HCT116 (cell line): ENCODE measurements around the gene CDKL5. TPM values are rescaled to one million over a fixed set of nuclear protein-coding genes. Genes with fewer than 3 reads are reported as not detected.

Source experiments
- ATAC-seq: fragments of 200-7000 bp; cut with Tn5 transposase; 2 replicates; pipeline ENCODE4 v1.9.1; 2020; ENCODE audit warnings: mild to moderate bottlenecking, moderate library complexity
- BruUV-seq: library from RNA; stranded (reverse); fragments of 400-500 nt; replicated peaks from 2 replicates; lab custom pipeline; 2021; lab: Mats Ljungman, UMichigan
- CTCF ChIA-PET: fragments of 300-600 bp; sonication (Branson Sonifier 250); formaldehyde crosslinking; loops from one replicate; lab custom pipeline; 2021; ENCODE audit warnings: antibody characterized with exemption; lab: Charles Lee
- POLR2A ChIA-PET: fragments of 300-600, 350-600 bp; sonication (Branson Sonifier 250); formaldehyde crosslinking; loops from one replicate; lab custom pipeline; 2021; ENCODE audit warnings: antibody characterized with exemption; lab: Charles Lee
- RAD21 ChIA-PET, 2 experiments: fragments of 300-600 bp; sonication (Branson Sonifier 250); formaldehyde crosslinking; loops; one replicate each; lab custom pipeline; 2023; ENCODE audit warnings: low total read pairs in 2 of 2; ENCODE audit not compliant: uncharacterized antibody in 2 of 2, unreplicated experiment in 2 of 2, low non-redundant PET in 1 of 2; lab: Charles Lee
- DNase-seq: peaks from one replicate; pipeline ENCODE4 v3.0.0-alpha.2; 2010; ENCODE audit warnings: low read depth, low spot score
- H2AFZ ChIP-seq: fragments of 200-600 bp; shearing (Covaris generic), sonication (generic); 2 replicates; pipeline ENCODE4 v1.6.1; 2017; ENCODE audit warnings: low read depth, mixed run types, mixed read lengths, antibody characterized with exemption, low read length; ENCODE audit not compliant: poor library complexity, severe bottlenecking
- H3K27ac ChIP-seq: 2 replicates; pipeline ENCODE4 v1.5.1; 2012; ENCODE audit warnings: low read depth, low read length
- H3K27me3 ChIP-seq: fragments of 200-600 bp; sonication (generic); 2 replicates; pipeline ENCODE4 v1.6.1; 2016; ENCODE audit warnings: mixed run types, low read length, mixed read lengths; ENCODE audit not compliant: insufficient read depth
- H3K36me3 ChIP-seq, 2 experiments: fragments of 200-500 bp in 1 of 2; fragments of 200-600 bp in 1 of 2; sonication (Bioruptor generic) in 1 of 2; sonication (generic) in 1 of 2; 2 replicates each; pipeline versions ENCODE4 v1.5.1 to v1.6.1; 2014 to 2016; ENCODE audit warnings: low read length in 2 of 2, inconsistent platforms in 1 of 2, mixed read lengths in 1 of 2, mixed run types in 1 of 2; ENCODE audit not compliant: insufficient read depth in 2 of 2, control insufficient read depth in 1 of 2
- H3K4me1 ChIP-seq, 2 experiments: fragments of 200-600 bp in 1 of 2; sonication (generic) in 1 of 2; 2 replicates each; pipeline versions ENCODE4 v1.5.1 to v1.6.1; 2012 to 2017; ENCODE audit warnings: low read length in 2 of 2, inconsistent platforms in 1 of 2, mild to moderate bottlenecking in 1 of 2, mixed read lengths in 1 of 2, mixed run types in 1 of 2, moderate library complexity in 1 of 2; ENCODE audit not compliant: insufficient read depth in 2 of 2, control insufficient read depth in 1 of 2
- H3K4me2 ChIP-seq: fragments of 200-600 bp; sonication (generic); 2 replicates; pipeline ENCODE4 v1.6.1; 2017; ENCODE audit warnings: mixed run types, low read length, mixed read lengths
- H3K4me3 ChIP-seq, 2 experiments: fragments of 200-600 bp in 1 of 2; sonication (generic) in 1 of 2; replicated peaks in 1 of 2; 2 replicates each; pipeline ENCODE4 v1.5.1; 2011 to 2016; ENCODE audit warnings: low read length in 2 of 2, control low read depth in 1 of 2, low read depth in 1 of 2, mild to moderate bottlenecking in 1 of 2, mixed read lengths in 1 of 2, mixed run types in 1 of 2
- H3K79me2 ChIP-seq: fragments of 200-600 bp; sonication (generic); 2 replicates; pipeline ENCODE4 v1.6.1; 2017; ENCODE audit warnings: mild to moderate bottlenecking, mixed run types, low read length, moderate library complexity, mixed read lengths; ENCODE audit not compliant: insufficient read depth
- H3K9ac ChIP-seq: fragments of 200-600 bp; sonication (generic); 2 replicates; pipeline ENCODE4 v1.6.1; 2016; ENCODE audit warnings: low read length, mixed read lengths
- H3K9me2 ChIP-seq: fragments of 200-600 bp; sonication (generic), shearing (Covaris generic); 2 replicates; pipeline ENCODE4 v1.6.1; 2017; ENCODE audit warnings: mixed run types, mild to moderate bottlenecking, moderate library complexity; ENCODE audit not compliant: insufficient read depth
- H3K9me3 ChIP-seq, 2 experiments: fragments of 200-500 bp in 1 of 2; fragments of 200-600 bp in 1 of 2; sonication (Bioruptor generic) in 1 of 2; sonication (generic) in 1 of 2; 2 replicates each; pipeline ENCODE4 v1.6.1; 2014 to 2017; ENCODE audit warnings: low read length in 2 of 2, mixed read lengths in 2 of 2, inconsistent platforms in 1 of 2, low read depth in 1 of 2, mild to moderate bottlenecking in 1 of 2, mixed run types in 1 of 2, moderate library complexity in 1 of 2; ENCODE audit not compliant: control insufficient read depth in 1 of 2, insufficient read depth in 1 of 2
- H4K20me1 ChIP-seq: fragments of 200-600 bp; sonication (generic), shearing (Covaris generic); 2 replicates; pipeline ENCODE4 v1.6.1; 2017; ENCODE audit warnings: mixed run types, mild to moderate bottlenecking, moderate library complexity; ENCODE audit not compliant: insufficient read depth
- ATF3 ChIP-seq: IDR thresholded peaks from 2 replicates; pipeline ENCODE4 v1.6.1; 2012
- CTCF ChIP-seq, 3 experiments: fragments of 200-600 bp in 1 of 3; sonication (generic) in 1 of 3; IDR thresholded peaks in 2 of 3; conservative IDR thresholded peaks in 1 of 3; 2 replicates each; pipeline ENCODE4 v1.5.1; 2012 to 2017; ENCODE audit warnings: low read depth in 2 of 3, low read length in 2 of 3, antibody characterized with exemption in 1 of 3, borderline replicate concordance in 1 of 3, control low read depth in 1 of 3, mild to moderate bottlenecking in 1 of 3, mixed read lengths in 1 of 3, mixed run types in 1 of 3, moderate library complexity in 1 of 3; ENCODE audit not compliant: insufficient read depth in 1 of 3
- EGR1 ChIP-seq: IDR thresholded peaks from 2 replicates; pipeline ENCODE4 v1.6.1; 2012; ENCODE audit warnings: low read depth
- ELF1 ChIP-seq: IDR thresholded peaks from 2 replicates; pipeline ENCODE4 v1.6.1; 2012; ENCODE audit warnings: low read depth, borderline replicate concordance
- EZH2phosphoT487 ChIP-seq: fragments of 200-600 bp; IDR thresholded peaks from 2 replicates; pipeline ENCODE4 v1.6.1; 2018; ENCODE audit warnings: antibody characterized with exemption, borderline replicate concordance
- FOSL1 ChIP-seq: IDR thresholded peaks from 2 replicates; pipeline ENCODE4 v1.6.1; 2012; ENCODE audit warnings: low read depth
- JUND ChIP-seq: IDR thresholded peaks from 2 replicates; pipeline ENCODE4 v1.6.1; 2012
- MAX ChIP-seq: IDR thresholded peaks from 2 replicates; pipeline ENCODE4 v1.6.1; 2012
- POLR2A ChIP-seq: IDR thresholded peaks from 2 replicates; pipeline ENCODE4 v1.7.0; 2011; ENCODE audit warnings: borderline replicate concordance; ENCODE audit not compliant: insufficient read depth, insufficient read length; ENCODE audit errors: extremely low read depth
- POLR2AphosphoS5 ChIP-seq: IDR thresholded peaks from 2 replicates; pipeline ENCODE4 v1.6.1; 2011; ENCODE audit warnings: mild to moderate bottlenecking, low read depth, low read length, moderate library complexity
- RAD21 ChIP-seq: IDR thresholded peaks from 2 replicates; pipeline ENCODE4 v1.6.1; 2012; ENCODE audit warnings: low read depth, mild to moderate bottlenecking
- REST ChIP-seq: IDR thresholded peaks from 2 replicates; pipeline ENCODE4 v1.6.1; 2012; ENCODE audit warnings: low read depth
- SIN3A ChIP-seq: IDR thresholded peaks from 2 replicates; pipeline ENCODE4 v1.6.1; 2012; ENCODE audit warnings: low read depth
- SP1 ChIP-seq: IDR thresholded peaks from 2 replicates; pipeline ENCODE4 v1.6.1; 2012; ENCODE audit warnings: low read depth
- TCF7L2 ChIP-seq: IDR thresholded peaks from 2 replicates; pipeline ENCODE4 v1.7.0; 2011; ENCODE audit warnings: borderline replicate concordance, inconsistent platforms; ENCODE audit not compliant: insufficient read depth, insufficient read length; ENCODE audit errors: extremely low read depth
- YY1 ChIP-seq: IDR thresholded peaks from 2 replicates; pipeline ENCODE4 v1.6.1; 2011; ENCODE audit warnings: low read length, low read depth, moderate library complexity, mild to moderate bottlenecking; ENCODE audit not compliant: insufficient replicate concordance; ENCODE audit errors: extremely low read depth
- ZBTB33 ChIP-seq: IDR thresholded peaks from 2 replicates; pipeline ENCODE4 v1.6.1; 2011; ENCODE audit warnings: mild to moderate bottlenecking, low read length, moderate library complexity; ENCODE audit not compliant: insufficient replicate concordance; ENCODE audit errors: extremely low read depth
- ZFX ChIP-seq: fragments of 450-650 bp; IDR thresholded peaks from 2 replicates; pipeline ENCODE4 v1.6.1; 2017
- ZNF274 ChIP-seq: fragments of 200-500 bp; sonication (Bioruptor generic); IDR thresholded peaks from 2 replicates; pipeline ENCODE4 v1.6.1; 2014; ENCODE audit warnings: mild to moderate bottlenecking, low read depth, low read length, inconsistent platforms
- intact Hi-C: fragments of 100-400 bp; cut with micrococcal nuclease; formaldehyde crosslinking; loops from 2 replicates; pipeline ENCODE4 v1.10.0; 2022
- total RNA-seq: library from RNA; stranded (reverse); gene quantifications from one replicate; pipeline ENCODE4 v1.2.1, GENCODE V29; 2021; ENCODE audit not compliant: unreplicated experiment

The CDKL5 gene
- total RNA-seq, 1 experiment from 2014 or later = 2.5 TPM

GRCh38 chrX:18672008-18672407, 246.6 kb downstream of the CDKL5 start, which contains the start of gene RS1:
Gene RS1 (minus strand): TSS chrX:18672108. CDS start chrX:18672068, 40 bp downstream.
- ChIA-PET RAD21 (no interaction called here), POLR2A (no interaction called here), CTCF (no interaction called here)
- Histone ChIP-seq H3K9me2 (no peaks in the 10 kb centered on the region), H3K4me3 (no peak within 1 kb of the TSS), H3K4me1 (peaks cover 0 to 6% of the 10 kb centered on the region in 2 experiments; a peak in 1 of 4 replicates), H4K20me1 (no peaks in the 10 kb centered on the region), H3K27ac (no peak within 1 kb of the TSS), H3K9ac (no peak within 1 kb of the TSS), H3K4me2 (no peak within 1 kb of the TSS), H2AFZ (no peak within 1 kb of the TSS), H3K9me3 (no peaks in the 10 kb centered on the region), H3K79me2 (no peaks in the 10 kb centered on the region), H3K36me3 (no peaks in the 10 kb centered on the region), H3K27me3 (no peaks in the 10 kb centered on the region)
- BruUV-seq = no TSS peak
- no peak for DNase-seq
- no peak for ATAC-seq
- intact Hi-C loops = loop anchor here (10.0 kb wide), 1 partner anchor 247 kb away; the partner anchor contains the start of gene CDKL5
- TF ChIP-seq FOSL1 = no peak
- TF ChIP-seq SP1 = no peak
- TF ChIP-seq ZFX = no peak
- no peak for TF ChIP-seq POLR2AphosphoS5
- no peak for TF ChIP-seq REST
- TF ChIP-seq EGR1 = no peak
- no peak for TF ChIP-seq ZNF274
- no peak for TF ChIP-seq ZBTB33
- no peak for TF ChIP-seq EZH2phosphoT487
- TF ChIP-seq ELF1 = no peak
- no peak for TF ChIP-seq POLR2A
- no peak for TF ChIP-seq JUND
- no peak for TF ChIP-seq RAD21
- TF ChIP-seq ATF3 = no peak
- no peak for TF ChIP-seq YY1
- no peak for TF ChIP-seq CTCF (IDR thresholded peaks at IDR 0.05 in 2 of 3, conservative IDR thresholded peaks at IDR 0.05 in 1 of 3; ENCODE audit: borderline replicate concordance in 1 of 3, insufficient read depth in 1 of 3, low read depth in 2 of 3, low read length in 2 of 3)
- TF ChIP-seq MAX = no peak
- no peak for TF ChIP-seq TCF7L2
- TF ChIP-seq SIN3A = no peak
